Left renal cortex interstitium (tissue), 4 donors: ENCODE measurements around the gene FGF12. TPM values are rescaled to one million over a fixed set of nuclear protein-coding genes. Genes with fewer than 3 reads are reported as not detected.
"Not testable (repeated sequence)": the region's sequence is repeated elsewhere in the genome, so short reads cannot be mapped to it uniquely, and the experiment has no call there.

Experiments
- DNase-seq, 4 donors: peaks; one replicate each; pipeline ENCODE4 v3.0.0-alpha.2; 2013; ENCODE audit warnings: low read depth in 4 of 4, low spot score in 2 of 4, missing footprints in 1 of 4
- polyA plus RNA-seq, 4 donors: library from polyadenylated mRNA; unstranded; fragments of 120-200 nt; gene quantifications; one replicate each; pipeline ENCODE4 v1.2.1, GENCODE V29; 2013; ENCODE audit not compliant: insufficient read length in 4 of 4

FGF12 gene
- polyA plus RNA-seq, 4 donors = 5.2 to 7.6 (median 6.6) TPM

DNA sequence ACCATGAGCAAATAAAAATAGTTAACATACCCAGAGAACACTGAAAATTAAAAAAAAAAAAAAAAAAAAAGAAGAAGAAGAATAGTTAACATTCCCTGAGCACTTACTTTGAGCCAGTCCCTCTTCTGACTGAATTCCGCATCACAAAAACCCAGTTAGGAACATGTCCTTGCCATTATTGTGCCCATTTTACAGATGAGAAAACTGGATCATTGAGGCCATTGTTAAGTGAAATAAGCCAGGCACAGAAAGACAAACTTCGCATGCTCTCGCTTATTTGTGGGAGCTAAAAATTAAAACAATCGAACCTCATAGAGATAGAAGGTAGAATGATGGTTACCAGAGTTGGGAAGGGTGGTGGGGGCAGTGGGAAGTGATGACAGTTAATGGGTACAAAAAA lies 119.5 kb downstream of the FGF12 start:
- DNase-seq = no peak

DNA sequence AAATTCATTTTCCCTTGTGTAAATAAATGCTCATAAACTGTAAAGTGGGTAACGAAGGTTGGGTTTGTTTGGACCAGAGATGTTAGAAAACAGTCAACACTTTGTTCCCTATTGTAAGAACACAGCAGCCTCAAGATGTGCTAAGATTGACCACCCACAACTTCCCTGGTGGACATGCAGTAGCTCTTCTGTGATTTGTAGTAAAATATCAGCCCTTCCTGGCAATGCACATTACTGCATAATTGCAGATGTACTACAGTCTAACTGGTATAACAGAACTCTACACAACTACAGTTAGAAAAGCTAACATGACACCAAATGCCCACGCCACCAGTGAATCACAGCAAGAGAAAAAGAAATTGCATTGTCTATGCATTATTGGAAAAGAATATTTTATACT lies 129.4 kb downstream of the FGF12 start:
- no peak for DNase-seq

DNA sequence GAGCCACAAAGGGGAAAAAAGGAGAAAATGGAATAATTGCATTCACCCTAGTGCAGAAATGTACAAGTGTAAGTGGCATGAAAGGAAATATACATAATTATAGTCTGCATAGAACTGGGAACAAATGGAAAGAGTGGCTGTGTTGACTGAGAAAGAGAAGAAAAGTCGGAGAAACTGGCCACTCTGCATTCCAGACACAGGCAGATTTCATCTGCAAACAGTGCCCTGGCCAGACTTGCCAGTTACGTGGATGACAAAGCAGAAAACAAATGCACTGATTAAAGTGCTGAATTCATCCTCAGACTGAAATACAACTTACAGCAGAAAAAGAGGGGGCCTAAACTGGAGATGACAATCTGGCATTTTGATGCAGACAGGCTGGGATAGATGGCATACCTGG lies 129.8 kb downstream of the FGF12 start:
- DNase-seq = no peak

DNA sequence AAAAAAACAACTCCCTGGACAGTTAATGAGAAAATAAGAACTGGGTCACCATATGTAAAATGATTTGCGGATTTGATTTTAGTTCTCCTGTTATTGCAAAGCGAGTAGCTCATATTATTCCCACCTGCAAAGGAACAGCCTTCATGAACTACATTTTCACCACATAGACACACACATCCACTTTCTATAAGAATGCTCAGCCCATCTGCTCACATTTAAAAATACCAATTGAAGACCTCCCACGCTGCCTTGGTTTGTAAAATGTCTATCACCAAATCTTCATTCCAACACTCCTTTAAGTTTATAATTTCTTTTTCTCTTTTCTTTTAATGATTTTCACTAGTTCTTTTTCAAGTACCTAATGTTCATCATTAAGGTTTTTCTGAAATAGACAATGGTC lies 148.6 kb downstream of the FGF12 start:
- no peak for DNase-seq

DNA sequence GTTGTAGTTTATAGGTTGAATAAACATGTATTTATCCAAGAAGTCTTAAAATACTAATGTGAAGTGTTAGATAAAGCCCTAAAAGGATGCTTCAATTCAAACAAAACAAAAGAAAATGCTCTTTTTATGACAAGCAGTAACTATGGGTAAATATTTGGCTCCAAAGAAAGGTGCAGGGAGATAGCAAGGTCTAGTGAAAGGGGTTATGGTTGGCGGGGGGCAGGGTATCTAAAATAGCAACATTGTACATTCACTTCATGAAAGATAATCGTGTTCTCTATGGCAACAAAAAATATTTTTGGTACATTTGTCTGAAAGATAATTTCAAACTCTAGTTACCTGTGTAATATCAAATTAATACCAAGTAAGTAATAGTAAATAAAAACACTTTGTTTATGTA lies 149.5 kb downstream of the FGF12 start:
- DNase-seq = no peak

DNA sequence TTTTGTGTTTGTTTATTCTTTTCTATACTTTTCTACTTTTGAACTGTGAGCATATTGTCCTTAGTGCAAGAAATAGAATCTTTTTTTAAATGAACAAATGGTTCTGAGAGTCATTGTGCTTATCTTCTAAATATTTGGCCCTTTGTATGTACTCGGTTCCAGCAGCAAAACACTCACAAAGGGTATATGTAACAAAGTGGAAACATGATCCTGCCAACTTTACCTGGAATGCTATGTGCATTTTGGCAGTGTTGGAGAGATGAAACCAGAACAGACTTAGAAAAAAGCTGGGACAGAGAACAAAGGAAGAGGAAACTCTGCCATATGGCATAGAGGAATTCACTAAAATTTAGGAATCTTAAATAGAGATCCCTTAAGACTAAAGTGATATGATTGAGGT lies 150.1 kb downstream of the FGF12 start:
- no peak for DNase-seq

DNA sequence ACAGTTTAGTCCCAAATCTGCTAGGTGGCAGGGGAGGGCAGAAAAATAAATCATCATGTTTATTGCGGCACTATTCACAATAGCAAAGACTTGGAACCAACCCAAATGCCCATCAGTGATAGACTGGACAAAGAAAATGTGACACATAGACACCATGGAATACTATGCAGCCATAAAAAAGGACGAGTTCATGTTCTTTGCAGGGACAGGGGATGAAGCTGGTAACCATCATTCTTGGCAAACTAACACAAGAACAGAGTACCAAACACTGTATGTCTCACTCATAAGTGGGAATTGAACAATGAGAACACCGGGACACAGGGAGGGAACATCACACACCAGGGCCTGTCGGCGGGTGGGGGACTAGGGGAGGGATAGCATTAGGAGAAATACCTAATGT lies 150.6 kb downstream of the FGF12 start:
- DNase-seq = not testable (repeated sequence)

DNA sequence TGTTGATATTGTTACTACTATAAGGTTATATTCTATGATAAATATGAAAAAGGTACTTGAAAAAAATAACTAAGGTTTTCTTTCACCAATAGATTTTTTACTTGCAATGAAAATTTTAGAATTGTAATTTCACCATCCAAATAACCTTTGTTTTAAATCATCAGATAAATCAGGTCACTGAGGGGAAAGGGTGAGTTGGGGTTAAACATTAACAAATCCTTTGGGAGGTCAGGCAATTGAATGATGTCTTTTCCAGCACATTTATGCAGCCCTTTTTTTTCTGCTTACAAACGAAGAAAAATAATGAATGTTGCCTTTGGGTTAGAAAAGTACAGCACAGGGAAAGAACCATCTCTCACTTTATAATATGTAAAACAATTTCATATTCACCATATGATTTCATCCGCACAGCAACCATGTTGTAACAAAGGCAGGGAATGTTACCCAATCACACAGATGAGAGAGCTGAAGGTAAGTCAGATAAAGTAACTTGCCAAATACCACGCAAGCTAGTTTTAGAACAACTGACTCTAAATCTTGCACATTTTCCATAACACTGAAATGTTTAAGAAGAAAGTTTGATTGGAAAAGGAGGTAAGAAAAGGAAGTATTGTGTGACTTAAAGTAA lies 151.3 kb downstream of the FGF12 start:
- no peak for DNase-seq

DNA sequence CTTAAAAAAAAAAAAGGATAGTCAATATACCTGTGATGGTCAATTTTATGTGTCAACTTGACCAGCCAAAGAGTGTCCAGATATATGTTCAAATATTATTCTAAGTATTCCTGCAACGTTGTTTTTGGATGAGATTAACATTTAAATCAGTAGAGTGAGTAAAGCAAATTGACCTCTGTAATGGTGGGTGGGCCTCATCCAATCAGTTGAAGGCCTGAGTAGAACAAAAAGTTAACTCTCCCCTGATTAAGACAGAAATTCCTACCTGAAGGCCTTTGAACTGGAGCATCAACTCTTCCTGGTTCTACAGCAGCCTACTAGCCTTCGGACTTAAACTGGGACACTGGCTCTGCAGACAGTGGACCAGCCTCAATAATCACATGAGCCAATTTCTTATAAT lies 154.1 kb downstream of the FGF12 start:
- no peak for DNase-seq

DNA sequence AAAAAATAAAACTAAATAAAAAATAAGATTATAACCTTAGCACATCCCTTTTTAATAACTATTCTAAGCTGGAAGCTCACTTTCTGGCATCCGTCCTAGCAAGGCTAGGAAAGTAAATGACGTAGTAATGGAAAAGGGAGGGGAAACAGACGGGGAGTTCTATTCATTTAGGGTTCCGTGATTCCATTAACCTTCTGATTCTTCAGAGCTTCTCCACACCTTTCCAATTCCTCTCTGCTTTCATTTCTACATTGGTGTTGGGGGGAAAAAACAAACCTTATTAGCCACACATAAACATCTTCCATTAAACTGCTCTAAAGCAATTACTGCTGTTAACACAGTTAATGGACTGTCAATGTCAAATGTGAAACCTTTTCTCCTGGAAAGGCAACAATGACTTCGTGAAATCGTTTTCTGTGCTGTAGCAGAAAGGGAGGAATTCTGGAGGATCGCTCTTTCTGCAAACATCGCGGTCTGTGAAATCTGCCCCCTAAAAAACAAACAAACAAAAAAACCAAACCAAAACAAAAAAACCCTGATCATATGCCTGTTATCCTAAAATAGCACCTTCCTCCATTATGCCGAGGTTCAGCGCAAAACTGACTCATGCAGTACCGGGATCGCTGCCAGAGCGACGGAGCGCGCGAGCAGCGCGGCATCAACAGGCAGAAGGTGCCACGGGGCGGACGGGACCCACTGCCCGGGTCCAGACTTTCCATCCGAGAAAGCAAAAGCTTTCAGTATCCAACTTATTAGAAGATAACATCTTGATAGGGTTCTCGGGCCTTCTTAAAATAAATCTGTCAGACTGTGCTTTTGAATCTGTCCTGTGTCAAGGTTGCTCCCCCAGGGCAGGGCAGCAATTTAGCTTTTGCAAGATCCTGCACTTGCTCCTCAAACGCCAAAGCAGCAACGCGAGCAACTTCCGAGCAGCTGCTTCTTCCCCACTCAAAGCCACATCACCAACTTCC lies 156.2 kb downstream of the FGF12 start:
- no peak for DNase-seq

DNA sequence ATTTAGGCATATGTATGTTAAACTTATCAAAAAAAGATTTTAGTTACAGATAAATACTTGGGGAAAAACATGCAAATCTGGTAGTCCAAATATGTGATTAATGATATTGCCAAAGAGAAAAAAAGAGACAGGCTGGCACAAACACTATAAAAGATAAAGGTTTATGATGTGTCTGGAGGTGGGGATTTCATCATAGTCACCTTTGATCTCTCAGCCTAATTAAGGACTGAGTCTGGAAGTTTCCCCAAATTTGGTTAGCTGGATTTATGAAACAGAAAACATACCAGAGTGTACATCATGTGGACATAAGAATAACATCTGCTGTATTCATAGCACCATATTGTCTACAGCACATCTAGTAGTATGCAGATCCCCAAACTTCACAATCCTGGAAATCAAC lies 157.0 kb downstream of the FGF12 start:
- DNase-seq = no peak

DNA sequence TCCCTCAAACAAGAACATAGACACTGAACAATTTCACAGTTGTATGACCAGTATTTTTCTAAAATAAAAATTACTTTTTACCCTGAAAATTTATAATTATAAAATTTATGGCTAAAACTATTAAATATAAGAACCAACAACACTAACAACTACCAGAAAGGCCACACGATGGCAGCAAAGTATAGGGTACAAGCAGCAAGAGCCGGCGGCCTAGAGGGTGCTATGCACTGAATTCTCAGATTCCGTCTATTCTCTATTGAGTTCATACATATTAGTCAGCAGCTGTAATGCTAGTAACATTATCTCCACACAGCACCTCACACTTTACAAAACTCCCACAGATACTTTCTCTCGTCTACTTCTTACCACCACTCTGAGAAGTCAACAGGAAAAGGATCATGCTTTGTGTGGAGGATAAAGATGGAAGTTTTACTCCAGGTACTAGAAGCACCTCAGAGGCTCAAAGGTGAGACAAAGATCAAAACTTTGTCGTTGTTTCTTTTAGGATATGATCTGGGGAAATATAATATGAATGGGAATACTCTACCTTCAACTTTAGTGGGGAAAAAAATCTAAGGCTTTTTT lies 160.5 kb downstream of the FGF12 start:
- DNase-seq = peak in 1 of 4 donors; percentile 54

DNA sequence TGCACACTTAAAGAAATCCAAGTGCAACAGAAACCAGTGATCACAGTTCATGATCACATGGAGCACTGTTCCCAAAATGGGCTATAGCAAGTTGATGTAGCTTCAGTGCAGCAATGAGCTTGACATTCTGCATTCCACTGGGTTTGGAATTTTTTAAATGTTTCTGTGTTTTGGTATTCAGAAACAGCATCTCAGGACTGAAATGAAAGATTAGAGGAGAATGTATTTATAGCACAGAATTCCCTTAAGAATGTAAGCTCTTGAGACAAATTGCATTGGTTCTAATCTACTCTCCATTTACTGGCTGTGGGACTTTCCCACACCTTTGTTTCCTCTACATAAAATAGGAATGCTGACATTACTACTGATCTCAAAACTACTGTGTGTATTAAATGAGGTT lies 162.7 kb downstream of the FGF12 start:
- DNase-seq = no peak

DNA sequence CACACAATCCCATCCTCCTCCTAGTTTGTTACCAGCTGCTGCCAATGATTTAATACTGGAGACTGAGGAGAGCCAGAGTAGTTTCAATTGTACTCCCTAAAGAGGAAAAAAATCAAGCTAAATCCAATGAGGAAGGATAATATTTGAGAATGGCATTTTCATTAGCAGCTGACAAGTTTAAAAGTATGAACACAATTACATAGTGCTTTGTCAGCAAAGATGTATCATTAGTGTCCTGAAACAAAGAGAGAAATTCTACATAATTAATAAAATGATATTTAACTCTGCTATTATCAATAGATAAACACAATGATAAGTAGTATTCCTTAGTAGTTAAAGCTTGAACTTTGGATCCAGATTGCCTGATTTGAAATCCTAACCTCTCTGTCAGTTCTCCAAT lies 163.9 kb downstream of the FGF12 start:
- no peak for DNase-seq

DNA sequence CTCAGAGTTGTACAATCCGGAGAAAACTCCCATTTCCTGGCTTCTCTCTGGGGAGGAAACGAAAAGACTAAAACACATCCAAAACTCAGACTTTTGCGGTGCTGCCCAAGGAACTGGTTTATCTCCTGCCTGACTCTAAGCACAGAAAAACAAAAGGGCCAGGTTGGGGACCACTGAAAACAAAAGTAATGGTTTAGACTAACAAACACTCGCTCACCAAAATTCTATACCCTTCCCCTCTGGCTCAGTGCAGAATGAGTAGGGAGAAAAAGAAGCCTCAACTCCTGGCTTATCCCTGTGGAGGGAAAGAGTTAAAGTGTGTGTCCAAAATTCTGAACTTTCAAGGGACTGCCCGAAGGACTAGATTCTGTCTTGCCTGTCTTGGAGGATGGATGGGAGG lies 173.6 kb downstream of the FGF12 start:
- no peak for DNase-seq

DNA sequence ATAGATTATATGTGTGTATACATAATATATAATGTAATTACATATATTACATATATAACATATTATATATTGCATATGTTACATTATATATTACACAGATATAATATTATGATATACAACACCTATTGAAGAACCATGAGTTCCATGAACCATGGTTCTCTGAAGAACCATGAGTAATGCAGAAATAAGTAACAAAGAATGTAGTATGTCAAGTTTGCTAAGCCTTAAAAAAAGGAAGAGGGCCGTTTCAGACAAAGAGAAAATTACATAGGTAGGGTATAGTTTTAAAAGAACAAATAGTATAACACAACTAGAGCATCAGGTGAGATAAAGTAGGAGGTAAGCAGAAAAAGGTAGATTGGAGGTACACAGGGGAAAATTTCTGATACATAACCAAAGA lies 177.0 kb downstream of the FGF12 start:
- DNase-seq = no peak

DNA sequence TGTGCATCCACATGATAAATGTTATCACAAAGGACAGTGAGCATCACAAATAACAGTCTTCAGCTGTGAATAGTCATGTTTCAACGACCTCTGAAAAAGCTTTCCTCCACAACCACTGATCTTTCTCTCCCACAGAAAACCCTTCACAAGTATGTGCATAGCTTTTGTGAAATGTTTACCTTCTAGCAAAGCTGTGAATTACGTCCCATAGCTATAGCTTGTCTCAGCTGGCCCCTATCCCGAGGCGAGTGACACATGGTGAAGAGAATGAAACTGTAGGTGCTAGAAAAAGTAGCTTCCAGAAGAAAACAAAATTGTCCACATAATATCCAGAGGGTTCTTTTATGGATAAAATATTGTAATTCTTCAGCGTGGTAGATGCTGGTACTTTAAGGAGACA lies 182.0 kb downstream of the FGF12 start:
- DNase-seq = no peak

DNA sequence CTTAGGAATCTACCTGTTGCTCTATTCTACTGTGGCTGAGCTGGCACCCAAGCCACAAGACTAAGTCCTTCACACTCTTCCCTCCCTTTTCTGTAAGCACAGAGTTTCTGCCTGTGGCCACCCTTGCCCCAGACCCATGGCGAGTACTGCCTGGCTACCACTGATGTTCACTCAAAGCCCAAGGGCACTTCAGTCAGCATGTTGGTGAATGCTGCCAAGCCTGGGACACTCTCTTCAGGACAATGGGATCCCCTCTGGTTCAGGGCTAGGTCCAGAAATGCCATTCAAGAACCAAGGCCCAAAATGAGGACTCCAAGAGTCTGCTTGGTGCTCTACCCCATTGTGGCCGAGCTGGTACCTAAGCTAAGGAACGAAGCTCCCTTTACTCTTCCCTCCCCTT lies 184.2 kb downstream of the FGF12 start:
- no peak for DNase-seq

DNA sequence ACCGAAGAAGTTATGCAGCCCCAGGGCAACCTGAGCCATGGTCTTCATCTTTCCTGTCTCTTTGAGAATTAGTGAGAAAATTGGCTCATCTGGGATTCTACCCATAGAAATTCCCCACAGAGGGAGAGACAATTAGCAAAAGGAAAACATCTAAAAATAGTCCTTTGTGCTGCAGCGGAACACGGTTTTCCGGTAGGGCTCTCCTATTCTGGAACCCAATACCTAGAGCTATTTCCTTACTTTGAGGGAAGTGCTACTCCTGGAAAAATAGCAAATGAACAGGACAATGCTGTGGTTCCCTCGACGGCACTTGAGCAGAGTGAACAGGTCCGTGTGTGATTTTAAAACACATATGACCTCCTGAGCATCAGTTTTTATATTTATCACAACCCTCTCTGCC lies 210.5 kb downstream of the FGF12 start:
- no peak for DNase-seq

DNA sequence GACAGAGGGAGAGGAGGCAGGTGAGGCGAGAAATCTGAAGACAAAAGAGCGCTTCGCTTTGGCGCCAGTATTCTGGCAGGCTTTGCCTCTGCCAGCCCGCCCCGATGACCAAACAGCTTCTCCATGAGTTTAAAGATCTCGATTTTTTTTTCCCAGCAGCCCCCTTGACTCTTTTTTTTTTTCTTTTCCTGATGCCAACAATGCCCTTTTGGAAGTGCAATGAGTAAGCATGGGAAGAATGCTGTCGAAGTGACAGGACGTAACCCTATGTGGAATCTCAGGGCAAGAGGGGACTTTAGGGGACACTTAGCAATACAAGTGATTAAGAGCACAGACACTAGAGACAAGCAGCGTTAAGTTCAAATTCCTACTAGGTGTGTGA lies 211.7 kb downstream of the FGF12 start:
- no peak for DNase-seq

DNA sequence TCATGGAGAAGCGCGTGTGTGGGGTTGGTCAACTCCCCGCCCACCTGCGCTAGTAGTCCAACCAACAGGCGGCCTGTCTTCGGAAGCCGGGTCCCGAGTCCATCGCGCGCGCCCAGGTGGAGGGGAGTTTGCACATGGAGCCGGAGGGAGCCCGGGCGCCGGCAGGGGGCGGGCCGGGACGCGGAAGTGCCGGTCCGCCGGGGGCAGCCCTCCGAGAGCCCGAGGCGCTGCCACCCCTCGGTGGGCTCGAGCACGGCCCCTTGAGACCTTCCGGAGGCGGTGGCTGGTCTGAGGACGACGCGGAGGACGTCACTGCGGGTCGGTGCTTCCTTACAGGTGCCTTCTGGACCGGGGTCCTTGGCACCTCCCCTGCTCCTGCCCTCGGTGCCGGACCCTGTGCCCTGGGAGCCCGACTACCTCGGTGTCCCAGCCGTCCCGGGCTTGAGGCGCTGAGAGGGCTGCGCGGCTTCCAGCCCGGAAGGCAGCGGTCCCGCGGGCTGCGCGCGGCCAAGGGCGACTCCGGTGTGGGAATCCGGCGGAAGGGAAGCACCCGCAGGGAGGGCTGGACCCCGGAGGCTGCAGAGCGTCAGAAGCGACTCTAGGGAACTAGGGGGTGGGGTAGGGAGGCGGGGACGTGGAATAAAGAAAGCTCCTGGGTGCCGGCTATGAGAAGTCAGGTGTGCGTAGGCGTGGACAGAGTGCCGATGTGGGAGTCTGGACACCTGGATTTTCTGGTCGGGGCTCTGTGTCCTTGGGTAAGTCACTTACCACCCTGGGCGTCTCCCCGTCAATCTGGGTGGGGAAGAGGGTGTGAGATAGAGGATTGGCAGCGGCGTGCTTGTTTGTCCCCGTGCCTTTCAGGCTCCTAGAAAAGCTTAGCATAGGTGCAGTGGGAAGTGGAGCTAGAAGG lies 212.3 kb downstream of the FGF12 start:
- DNase-seq = peak in 1 of 4 donors; percentile 17
